Activated CD4-positive, alpha-beta T cell treated with anti-CD3 and anti-CD28 coated beads, Interleukin-2, amount 50 U/mL, for 48 hours (primary cell): ENCODE results near the gene NME3.
"Not testable (repeated sequence)": the region's sequence is repeated elsewhere in the genome, so short reads cannot be mapped to it uniquely, and the experiment has no call there.

Source experiments
- DNase-seq, 2 experiments: peaks; one replicate each; pipeline ENCODE4 v3.0.0-alpha.2; 2020

The NME3 gene

GRCh38 chr16:1771188-1771863, at the start of gene NME3:
Gene NME3, minus strand, starts transcription at chr16:1771543. Its CDS starts 9 bp downstream, at chr16:1771534.
- peak; percentile 84 to 86 for DNase-seq

- DNase-seq = no peak
These were observed 49.6 kb upstream of the NME3 start for GRCh38 chr16:1820946-1821290.

- DNase-seq = no peak
These were observed 49.0 kb upstream of the NME3 start for GRCh38 chr16:1820096-1820945.

- DNase-seq = no peak
These were observed 48.3 kb upstream of the NME3 start for GRCh38 chr16:1819611-1820010.

- DNase-seq = no peak
These were observed 47.7 kb upstream of the NME3 start for GRCh38 chr16:1818873-1819525.

- no peak for DNase-seq
These were observed 47.0 kb upstream of the NME3 start for GRCh38 chr16:1818204-1818872.

- no peak for DNase-seq
These were observed 46.4 kb upstream of the NME3 start for GRCh38 chr16:1817716-1818115.

- no peak for DNase-seq
These were observed 45.9 kb upstream of the NME3 start for GRCh38 chr16:1817276-1817589.

- DNase-seq = no peak
These were observed 45.3 kb upstream of the NME3 start for GRCh38 chr16:1816396-1817275.

GRCh38 chr16:1815461-1815860, 44.1 kb upstream of the NME3 start:
- DNase-seq = no peak

GRCh38 chr16:1812732-1813163, 41.4 kb upstream of the NME3 start:
- peak; percentile 67 to 74 for DNase-seq

GRCh38 chr16:1810536-1810935, 39.2 kb upstream of the NME3 start:
- DNase-seq = no peak

GRCh38 chr16:1810106-1810505, 38.8 kb upstream of the NME3 start:
- DNase-seq = no peak

- no peak for DNase-seq
These were observed 38.0 kb upstream of the NME3 start for GRCh38 chr16:1809281-1809801.

- DNase-seq = no peak
These were observed 37.3 kb upstream of the NME3 start for GRCh38 chr16:1808691-1809090.

- no peak for DNase-seq
These were observed 36.3 kb upstream of the NME3 start for GRCh38 chr16:1807626-1808025.

GRCh38 chr16:1800701-1801100, 29.4 kb upstream of the NME3 start:
- no peak for DNase-seq

GRCh38 chr16:1799263-1799662, 27.9 kb upstream of the NME3 start:
- DNase-seq = not testable (repeated sequence)

- no peak for DNase-seq
These were observed 23.7 kb upstream of the NME3 start for GRCh38 chr16:1794908-1795666.

- no peak for DNase-seq
These were observed 23.0 kb upstream of the NME3 start for GRCh38 chr16:1794221-1794871.
